ENCODE data around the gene ZFYVE16. TPM values are rescaled to one million over a fixed set of nuclear protein-coding genes. Genes with fewer than 3 reads are reported as not detected.

The ZFYVE16 gene
- total and polyA plus RNA-seq, 2 of the 13 experiments (the other 11 are each of a cell fraction or from before 2014, with no cell fraction given), result 9.3 to 33.3 TPM

- no peak for TF ChIP-seq ZNF407 (CRISPR knock-in tag; IDR thresholded peaks at IDR 0.05; ENCODE audit: not compliant biosample characterization)
- no peak for TF ChIP-seq NFYC (CRISPR knock-in tag; IDR thresholded peaks at IDR 0.05)
- TF ChIP-seq PAF1 (CRISPR knock-in tag; IDR thresholded peaks at IDR 0.05), result no peak
- no peak for TF ChIP-seq ZNF574 (CRISPR knock-in tag; IDR thresholded peaks at IDR 0.05)
- no peak for TF ChIP-seq HBP1 (CRISPR knock-in tag; IDR thresholded peaks at IDR 0.05; ENCODE audit: low read depth)
- no peak for TF ChIP-seq MED13 (CRISPR knock-in tag; IDR thresholded peaks at IDR 0.05)
- no peak for TF ChIP-seq NRL (CRISPR knock-in tag; IDR thresholded peaks at IDR 0.05; ENCODE audit: borderline replicate concordance)
- no peak for TF ChIP-seq FOXJ3 (CRISPR knock-in tag; IDR thresholded peaks at IDR 0.05; ENCODE audit: borderline replicate concordance)
Observed at GRCh38 chr5:80502800-80503199, 94.9 kb downstream of the ZFYVE16 start (continued).
